Naive thymus-derived CD8-positive, alpha-beta T cell (primary cell): Measurements from ENCODE around the gene CSNK1D. TPM values are rescaled to one million over a fixed set of nuclear protein-coding genes. Genes with fewer than 3 reads are reported as not detected.

Source experiments
- ATAC-seq, 2 donors: fragments of 150-1000 bp; cut with Tn5 transposase in 1 of 2; sonication (Bioruptor Pico), chemical (Tn5 transposase) in 1 of 2; 1 replicate in 1 of 2; 2 replicates in 1 of 2; pipeline ENCODE4 v1.10.0; 2021; ENCODE audit warnings: mild to moderate bottlenecking in 2 of 2, moderate library complexity in 2 of 2
- POLR2A ChIA-PET: fragments of 350-600 bp; sonication (Branson Sonifier 250); formaldehyde crosslinking; loops from one replicate; lab custom pipeline; 2021; ENCODE audit warnings: antibody characterized with exemption; lab: Charles Lee
- DNase-seq, 10 donors: peaks; one replicate each; pipeline versions ENCODE4 v3.0.0 to v3.0.0-alpha.2; 2020 to 2022
- H3K27ac Mint-ChIP-seq, 10 donors: one replicate each; pipeline ENCODE4 v1.8.0; 2020 to 2022; ENCODE audit warnings: mild to moderate bottlenecking in 10 of 10, mixed read lengths in 10 of 10, moderate library complexity in 4 of 10, inconsistent platforms in 1 of 10
- H3K27me3 Mint-ChIP-seq, 5 donors: one replicate each; pipeline ENCODE4 v1.8.0; 2021 to 2022; ENCODE audit warnings: mixed read lengths in 5 of 5
- H3K36me3 Mint-ChIP-seq, 3 donors: one replicate each; pipeline ENCODE4 v1.8.0; 2020 to 2022; ENCODE audit warnings: mixed read lengths in 3 of 3, mild to moderate bottlenecking in 2 of 3, inconsistent platforms in 1 of 3
- H3K4me1 Mint-ChIP-seq, 4 donors: one replicate each; pipeline ENCODE4 v1.8.0; 2021 to 2022; ENCODE audit warnings: mixed read lengths in 4 of 4
- H3K4me3 Mint-ChIP-seq, 10 donors: one replicate each; pipeline ENCODE4 v1.8.0; 2020 to 2022; ENCODE audit warnings: mild to moderate bottlenecking in 10 of 10, mixed read lengths in 10 of 10, moderate library complexity in 6 of 10, inconsistent platforms in 1 of 10
- H3K9me3 Mint-ChIP-seq, 9 donors: one replicate each; pipeline ENCODE4 v1.8.0; 2020 to 2022; ENCODE audit warnings: mixed read lengths in 9 of 9, mild to moderate bottlenecking in 3 of 9, inconsistent platforms in 1 of 9, moderate library complexity in 1 of 9
- polyA plus RNA-seq, 3 donors: library from polyadenylated mRNA; unstranded; fragments of 300-500 nt; fragmentation: Illumina TruSeq; gene quantifications; one replicate each; pipeline ENCODE4 v1.2.3, GENCODE V29; 2021
- total RNA-seq, 8 experiments: library from RNA in 2 of 8; stranded (reverse) in 2 of 8; gene quantifications; one replicate each; pipeline ENCODE4 v1.2.3 and lab custom pipeline; 2021 to 2026

The CSNK1D gene
- total and polyA plus RNA-seq, 5 experiments from 2014 or later: 47.6 to 201 (median 72.1) TPM

DNA sequence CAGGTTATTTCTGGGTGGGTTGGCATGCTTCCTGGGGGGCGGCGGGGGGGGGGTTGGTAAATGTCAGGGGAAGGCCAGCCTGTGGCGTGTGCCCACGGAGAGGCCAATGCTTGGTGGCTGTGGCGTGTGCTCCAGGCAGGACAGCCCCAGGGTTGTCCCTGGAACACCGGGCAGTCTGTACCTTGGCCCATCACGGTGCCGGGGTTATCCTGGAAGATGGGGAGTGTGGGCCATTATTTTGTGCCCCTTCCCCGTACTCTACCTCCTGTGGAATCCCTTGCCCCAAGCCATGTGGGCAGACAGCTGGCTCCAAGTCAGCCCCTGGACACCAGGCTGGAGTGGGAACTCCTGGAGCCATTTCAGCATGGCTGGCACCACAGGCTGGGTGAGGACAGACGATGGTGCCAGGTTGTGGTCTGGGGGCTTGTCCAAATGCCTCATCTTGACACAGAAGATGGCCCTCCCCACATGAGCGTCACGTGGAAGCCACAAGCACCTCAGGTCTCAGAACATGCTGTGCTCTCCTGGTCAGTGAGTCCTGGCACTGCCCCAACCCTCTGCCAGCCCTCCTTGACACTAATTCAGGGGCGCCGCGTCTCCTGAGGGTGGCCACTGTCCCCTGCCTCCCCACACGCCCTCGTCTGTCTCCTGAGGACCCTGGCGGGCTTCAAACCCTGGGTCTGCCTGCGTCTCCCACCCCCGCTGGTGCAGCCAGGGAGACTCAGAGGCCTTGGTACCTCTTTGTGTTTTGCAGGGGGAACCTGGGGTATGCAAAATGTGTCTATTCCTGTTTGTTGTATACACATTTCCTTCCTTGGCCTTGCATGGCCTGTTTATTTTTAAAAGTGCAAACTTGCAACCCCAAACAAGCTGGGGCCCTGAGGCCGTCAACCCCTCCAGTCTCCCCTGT, 40.4 kb downstream of the CSNK1D start:
- no peak for DNase-seq
- Mint-ChIP-seq H3K4me1 (peaks cover 9 to 28% (median 20%) of the 10 kb centered on the region in 4 donors), H3K36me3 (no peaks in the 10 kb centered on the region), H3K27me3 (no peaks in the 10 kb centered on the region), H3K9me3 (no peaks in the 10 kb centered on the region), H3K4me3 (peak overlapping the region in 5 of 10 donors; percentile 4 to 60 (median 39)), H3K27ac (peak overlapping the region in 9 of 10 donors; percentile 26 to 84 (median 49))
- POLR2A ChIA-PET: interaction anchor here (1.1 kb wide), 1 partner anchor 32 kb away, joined by 4 read pairs; no protein-coding TSS in a partner anchor
- no peak for ATAC-seq

DNA sequence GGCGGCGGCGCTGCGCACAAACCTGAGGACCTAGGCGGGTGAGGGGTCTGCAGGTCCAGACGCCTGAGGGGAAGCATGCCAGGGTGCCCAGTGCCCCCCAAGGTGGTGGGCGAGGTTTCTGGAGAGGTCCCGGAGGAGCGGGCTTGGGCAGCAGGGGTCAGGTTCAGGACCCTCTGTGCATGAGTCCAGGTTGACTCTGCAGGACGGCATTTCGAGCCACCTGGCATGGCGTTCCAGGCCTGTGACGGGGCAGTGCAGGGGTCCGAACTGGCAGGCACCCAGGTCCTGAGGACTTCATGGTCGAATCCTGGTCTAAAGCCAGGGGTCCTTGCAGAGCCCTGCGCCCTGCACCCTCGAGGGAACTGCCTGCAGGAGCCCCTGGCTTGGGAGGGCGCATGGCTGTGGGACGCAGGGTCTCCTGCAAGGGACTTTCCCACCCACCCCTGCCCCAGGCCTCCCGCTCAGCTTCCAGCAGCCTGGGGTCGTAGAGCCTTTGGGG, 41.1 kb downstream of the CSNK1D start:
- POLR2A ChIA-PET: no interaction called here
- Mint-ChIP-seq H3K9me3 (no peaks in the 10 kb centered on the region), H3K4me1 (peaks cover 7 to 29% (median 18%) of the 10 kb centered on the region in 4 donors), H3K4me3 (peak overlapping the region in 1 of 10 donors; percentile 18), H3K36me3 (no peaks in the 10 kb centered on the region), H3K27me3 (no peaks in the 10 kb centered on the region), H3K27ac (peak overlapping the region in 3 of 10 donors; percentile 14 to 48 (median 36))
- DNase-seq (no peak), ATAC-seq (no peak)

DNA sequence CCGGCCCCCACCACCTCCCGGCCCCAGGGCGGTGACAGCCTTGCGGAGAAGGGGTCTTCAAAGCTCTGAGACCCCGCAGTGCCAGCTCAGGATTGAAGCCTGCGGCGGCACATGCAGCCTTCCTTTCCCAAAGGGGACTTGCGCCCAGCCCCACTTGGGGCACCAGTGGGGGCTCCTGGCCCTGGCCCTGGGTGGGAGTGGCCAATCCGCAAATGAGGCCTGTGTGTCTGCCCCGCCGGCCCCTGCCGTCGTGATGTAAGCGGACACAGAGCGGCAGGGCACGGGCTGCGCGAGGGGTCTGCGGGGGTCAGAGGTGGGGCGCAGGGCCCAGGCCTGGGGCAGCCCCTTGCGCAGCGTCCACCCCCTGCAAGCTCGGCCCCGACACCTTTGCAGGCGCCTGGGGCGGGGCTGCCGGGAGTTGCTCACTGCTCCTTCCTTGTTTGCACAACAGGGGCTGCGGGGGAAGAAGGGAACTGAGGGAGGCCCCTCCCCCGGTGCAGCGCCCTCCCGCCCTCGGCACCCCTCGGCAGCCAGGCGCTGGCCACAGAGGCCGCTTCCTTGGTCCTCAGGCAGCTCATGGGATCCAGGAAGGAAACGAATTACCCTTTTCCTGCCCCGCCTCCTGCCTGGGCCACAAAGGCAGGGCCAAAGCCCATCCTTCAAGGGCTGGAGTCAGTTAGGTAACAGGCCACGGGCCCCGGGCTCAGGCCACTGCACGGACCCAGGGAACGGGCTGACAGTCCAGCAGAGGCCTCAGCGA, 41.8 kb downstream of the CSNK1D start:
- POLR2A ChIA-PET: interaction anchor here (0.9 to 1.6 kb wide), 4 partner anchors 19 to 125 kb away, joined by 3 read pairs; no protein-coding TSS in a partner anchor
- peak overlapping the region in 2 of 10 donors; percentile 14 to 34 for H3K27ac Mint-ChIP-seq
- H3K9me3 Mint-ChIP-seq: no peaks in the 10 kb centered on the region
- H3K4me1 Mint-ChIP-seq: peaks cover 7 to 28% (median 18%) of the 10 kb centered on the region in 4 donors
- no peaks in the 10 kb centered on the region for H3K36me3 Mint-ChIP-seq
- peak overlapping the region in 3 of 10 donors; percentile 7 to 27 (median 22) for H3K4me3 Mint-ChIP-seq
- H3K27me3 Mint-ChIP-seq: no peaks in the 10 kb centered on the region
- ATAC-seq: no peak
- peak in 1 of 10 donors; percentile 23 for DNase-seq

DNA sequence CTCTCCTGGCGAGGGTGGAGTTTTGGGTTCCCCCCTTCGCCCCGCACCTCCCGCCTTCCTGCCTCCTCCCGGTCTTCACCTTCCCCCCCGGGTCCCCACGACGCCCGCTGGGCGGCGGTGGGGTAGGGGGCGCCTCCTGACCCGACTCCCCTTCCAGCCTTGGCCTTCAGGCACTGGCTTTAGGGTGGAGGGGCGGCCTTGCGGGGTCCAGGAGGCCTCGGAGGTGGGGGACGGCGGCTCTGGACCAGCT, 42.3 kb downstream of the CSNK1D start:
- peak; percentile 13 to 17 for ATAC-seq
- Mint-ChIP-seq H3K36me3 (no peaks in the 10 kb centered on the region), H3K4me1 (peaks cover 7 to 24% (median 15%) of the 10 kb centered on the region in 4 donors), H3K27ac (no peak overlapping the region), H3K27me3 (no peaks in the 10 kb centered on the region), H3K4me3 (peak overlapping the region in 1 of 10 donors; percentile 22), H3K9me3 (no peaks in the 10 kb centered on the region)
- POLR2A ChIA-PET: interaction anchor here (0.9 to 1.6 kb wide), 4 partner anchors 19 to 125 kb away, joined by 3 read pairs; no protein-coding TSS in a partner anchor
- DNase-seq: peak in 1 of 10 donors; percentile 27

DNA sequence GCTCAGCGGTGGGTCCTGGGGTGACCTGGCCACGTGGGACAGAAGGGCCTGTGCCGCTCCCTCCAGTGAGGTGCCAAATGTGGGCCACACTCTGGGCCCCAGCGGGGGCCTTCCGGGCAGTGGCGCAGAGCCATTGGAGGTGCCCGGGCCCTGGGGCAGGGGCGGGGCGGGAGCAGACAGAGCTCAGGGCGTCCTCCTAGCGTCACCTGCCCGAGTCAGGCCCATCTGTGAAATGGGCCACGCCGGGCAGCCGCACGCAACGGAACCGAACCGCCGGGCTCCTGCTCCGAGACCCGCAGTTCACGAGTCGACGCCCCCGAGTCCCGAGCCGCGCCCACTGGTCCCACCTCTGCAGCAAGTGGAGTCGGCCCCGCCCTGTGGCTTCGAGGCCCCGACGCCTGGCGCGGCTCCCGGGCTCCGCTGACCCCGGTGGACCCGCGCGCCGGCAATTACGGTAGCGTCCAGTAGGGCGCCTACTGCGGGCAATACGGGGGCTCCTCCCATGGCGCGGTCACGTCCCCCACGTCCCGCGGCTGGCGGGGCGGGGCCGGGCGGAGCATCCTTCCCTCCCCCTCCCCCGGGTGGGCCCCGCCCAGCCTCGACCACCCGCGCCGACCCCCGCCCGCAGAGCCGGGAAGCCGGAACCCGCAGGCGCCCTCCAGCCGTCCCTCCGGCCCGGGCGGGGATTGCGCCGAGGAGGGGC, 42.7 kb downstream of the CSNK1D start:
- peak overlapping the region in 1 of 10 donors; percentile 41 for H3K27ac Mint-ChIP-seq
- DNase-seq (peak in 5 of 10 donors; percentile 46 to 78 (median 51)), ATAC-seq (peak; percentile 29 to 36)
- no peaks in the 10 kb centered on the region for H3K27me3 Mint-ChIP-seq
- no peaks in the 10 kb centered on the region for H3K9me3 Mint-ChIP-seq
- POLR2A ChIA-PET: interaction anchor here (0.6 to 2.6 kb wide), 9 partner anchors 11 to 124 kb away, joined by 3 to 21 read pairs (median 3); partner anchors contain the start of genes CCDC57 and CD7
- no peaks in the 10 kb centered on the region for H3K36me3 Mint-ChIP-seq
- H3K4me1 Mint-ChIP-seq: peaks cover 6 to 19% (median 11%) of the 10 kb centered on the region in 4 donors
- peak overlapping the region in 6 of 10 donors; percentile 65 to 86 (median 79) for H3K4me3 Mint-ChIP-seq

DNA sequence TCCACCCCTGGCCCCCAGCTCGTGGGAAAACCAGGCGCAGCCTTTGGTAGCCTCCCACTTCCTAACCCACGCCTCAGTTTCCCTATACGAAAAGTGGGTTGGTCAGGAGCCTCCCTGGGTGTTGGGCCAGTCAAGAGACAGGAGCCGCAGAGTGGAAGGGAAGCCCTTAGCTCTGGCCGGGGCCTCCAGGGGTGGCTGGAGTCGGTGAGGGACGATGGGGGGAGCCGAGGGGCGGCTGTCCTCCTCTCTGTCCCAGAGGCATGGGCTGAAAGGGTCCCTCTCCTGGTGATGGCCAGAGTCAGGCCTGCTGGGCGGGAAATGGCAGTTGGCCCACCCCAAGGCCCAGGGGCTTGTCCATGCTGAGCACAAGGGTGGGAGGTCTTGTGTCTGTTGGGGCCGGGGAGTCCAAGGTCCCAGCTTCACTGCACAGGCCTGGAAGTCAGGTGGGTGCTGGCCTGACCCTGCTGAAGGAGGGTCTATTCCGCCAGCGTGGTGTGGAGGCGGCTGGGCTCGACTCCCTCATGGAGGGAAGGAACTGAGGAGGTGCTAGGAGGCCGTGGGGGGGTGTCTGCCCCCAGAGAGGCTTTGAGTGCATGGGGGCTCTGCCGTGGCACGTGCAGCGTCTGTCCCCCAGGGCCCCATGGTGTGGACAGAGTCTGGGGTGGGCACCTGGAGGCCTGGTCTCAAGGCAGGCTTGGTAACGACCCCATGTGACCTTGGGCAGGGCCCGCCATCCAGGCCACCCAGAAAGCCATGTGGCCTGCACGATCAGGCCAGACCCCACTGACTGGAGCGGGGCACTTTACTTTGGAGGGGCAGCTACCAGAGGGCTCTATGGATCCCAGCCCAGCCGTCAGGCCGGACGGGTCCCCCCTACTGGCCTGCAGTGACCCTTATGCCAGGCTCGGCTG, 43.5 kb downstream of the CSNK1D start:
- Mint-ChIP-seq H3K27me3 (no peaks in the 10 kb centered on the region), H3K36me3 (no peaks in the 10 kb centered on the region), H3K27ac (peak overlapping the region; percentile 41 to 88 (median 66)), H3K4me1 (peaks cover 6 to 18% (median 10%) of the 10 kb centered on the region in 4 donors), H3K4me3 (peak overlapping the region; percentile 65 to 87 (median 82)), H3K9me3 (no peaks in the 10 kb centered on the region)
- POLR2A ChIA-PET: interaction anchor here (0.6 to 2.6 kb wide), 13 partner anchors 8 to 303 kb away, joined by 3 to 21 read pairs (median 5); partner anchors contain the start of genes CCDC57, CD7, CSNK1D and HEXD
- ATAC-seq: no peak
- DNase-seq: peak in 1 of 10 donors; percentile 28

DNA sequence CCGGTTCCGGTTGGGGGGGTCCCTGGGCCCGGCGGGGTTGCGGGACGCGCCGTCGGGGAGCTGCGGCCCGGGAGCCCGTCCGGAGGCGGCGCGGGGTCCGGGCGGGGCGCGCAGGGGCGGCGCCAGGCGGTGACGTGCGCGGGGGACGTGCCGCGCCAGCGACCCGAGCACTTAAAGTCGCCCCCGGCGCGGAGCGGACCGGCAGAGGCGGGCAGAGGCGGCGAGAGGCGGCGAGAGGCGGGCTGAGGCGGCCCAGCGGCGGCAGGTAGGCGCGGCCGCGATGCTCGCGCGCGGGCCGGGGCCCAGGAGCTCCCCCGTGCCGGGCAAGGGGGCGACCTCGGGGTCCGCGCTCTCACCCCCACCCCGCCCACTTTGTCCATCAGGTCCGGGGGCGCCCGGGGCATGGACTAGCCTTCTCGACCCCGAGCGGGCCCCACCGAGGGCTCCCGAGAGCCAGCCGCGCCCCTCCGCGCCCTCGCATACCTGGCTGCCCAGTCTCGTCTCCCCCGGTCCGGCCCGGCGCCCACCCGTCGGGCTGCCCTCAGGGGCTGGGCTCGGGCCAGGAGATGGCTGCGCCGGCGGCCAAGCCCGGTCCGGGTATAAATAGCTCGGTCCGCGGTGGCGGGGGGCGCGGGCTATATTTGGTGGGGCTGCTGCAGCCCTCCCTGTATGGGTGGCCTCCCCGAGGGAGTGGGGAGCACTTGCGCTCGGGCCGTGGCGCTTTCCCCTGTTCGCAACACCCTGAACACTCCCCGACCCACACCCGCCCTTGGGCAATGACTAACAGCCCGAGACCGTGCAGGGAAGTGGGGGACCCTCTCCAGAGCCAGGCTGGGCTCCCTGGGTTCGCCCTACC, 44.4 kb downstream of the CSNK1D start, which contains the start of gene SLC16A3:
TSS of gene SLC16A3 (plus strand) at position 201 of the 856 bp plus-strand sequence. CDS start 6,967 bp downstream, outside the sequence.
- no peaks in the 10 kb centered on the region for H3K36me3 Mint-ChIP-seq
- peak within 1 kb of the TSS; percentile 78 to 91 (median 85) for H3K4me3 Mint-ChIP-seq
- H3K4me1 Mint-ChIP-seq: peaks cover 6 to 18% (median 10%) of the 10 kb centered on the region in 4 donors
- DNase-seq: peak in 8 of 10 donors; percentile 44 to 75 (median 56)
- ATAC-seq: peak; percentile 64 to 66
- POLR2A ChIA-PET: interaction anchor here (0.9 to 2.6 kb wide), 15 partner anchors 9 to 302 kb away, joined by 3 to 21 read pairs (median 6); partner anchors contain the start of genes CCDC57, CD7, CSNK1D and HEXD
- no peaks in the 10 kb centered on the region for H3K27me3 Mint-ChIP-seq
- peak within 1 kb of the TSS; percentile 48 to 93 (median 80) for H3K27ac Mint-ChIP-seq
- no peaks in the 10 kb centered on the region for H3K9me3 Mint-ChIP-seq

DNA sequence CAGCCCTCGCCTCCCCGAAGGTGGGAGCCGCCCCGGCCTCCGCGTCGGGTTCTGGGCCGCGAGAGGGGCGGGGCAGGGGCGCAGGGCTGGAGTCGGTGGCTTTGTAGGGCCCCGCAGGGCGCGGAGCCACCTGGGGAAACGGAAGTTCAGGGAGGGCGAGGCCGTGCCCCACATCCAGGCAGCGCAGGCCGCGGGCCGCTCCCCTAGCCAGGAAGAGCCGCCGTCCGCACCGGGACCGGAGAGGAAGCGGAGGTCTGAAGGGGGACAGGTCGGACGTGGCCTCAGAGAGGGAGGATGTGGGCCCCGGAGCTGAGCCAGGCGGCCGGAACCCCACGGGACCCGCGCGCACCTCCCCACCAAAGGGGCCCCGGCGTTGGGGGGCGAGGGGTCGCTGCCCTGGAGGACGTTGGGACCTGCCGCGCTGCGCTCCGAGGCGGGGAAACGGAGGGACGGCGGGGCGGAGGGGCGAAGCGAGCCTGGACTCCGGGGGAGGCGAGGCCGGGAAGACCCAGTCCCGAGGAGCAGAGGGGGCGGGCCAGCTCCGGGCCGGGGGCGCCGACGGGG, 45.1 kb downstream of the CSNK1D start:
- H3K4me1 Mint-ChIP-seq: peaks cover 3 to 15% (median 9%) of the 10 kb centered on the region in 4 donors
- no peaks in the 10 kb centered on the region for H3K27me3 Mint-ChIP-seq
- peak overlapping the region; percentile 72 to 91 (median 81) for H3K4me3 Mint-ChIP-seq
- H3K9me3 Mint-ChIP-seq: no peaks in the 10 kb centered on the region
- DNase-seq: peak in 6 of 10 donors; percentile 50 to 75 (median 60)
- POLR2A ChIA-PET: interaction anchor here (0.9 to 2.6 kb wide), 12 partner anchors 10 to 291 kb away, joined by 3 to 21 read pairs (median 7); partner anchors contain the start of genes CCDC57, CD7, CSNK1D and HEXD
- peak; percentile 53 to 68 for ATAC-seq
- H3K36me3 Mint-ChIP-seq: no peaks in the 10 kb centered on the region
- H3K27ac Mint-ChIP-seq: peak overlapping the region in 9 of 10 donors; percentile 48 to 93 (median 77)

DNA sequence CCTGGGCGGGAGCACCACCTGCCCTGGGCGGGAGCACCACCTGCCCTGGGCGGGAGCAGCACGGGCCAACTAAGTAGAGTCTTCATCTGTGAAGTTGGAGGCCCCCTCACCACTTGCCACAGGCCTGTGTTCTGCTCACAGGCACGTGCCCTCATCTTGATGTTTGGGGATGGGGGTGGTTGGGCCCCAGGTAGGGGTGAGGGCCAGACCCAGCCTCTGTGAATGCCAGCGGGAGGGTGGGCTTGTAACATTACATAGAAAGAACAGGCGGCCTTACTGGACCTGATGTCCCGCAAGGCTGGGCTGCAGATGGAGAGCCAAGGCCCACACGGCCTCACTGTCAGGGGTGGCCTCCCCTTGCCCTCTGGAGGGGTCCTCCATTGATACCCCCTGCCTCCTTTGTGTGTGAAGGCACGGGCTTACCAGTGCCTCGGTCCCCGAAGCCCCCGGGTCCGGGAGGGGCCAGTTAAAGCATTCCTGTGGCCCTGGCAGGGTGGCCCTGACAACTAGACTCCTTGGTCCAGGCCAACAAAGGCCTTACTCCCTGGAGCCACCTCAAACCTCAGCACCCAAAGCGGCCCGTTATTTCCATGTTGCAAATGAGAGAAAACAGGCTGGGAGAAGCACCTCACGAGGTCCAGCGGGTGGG, 45.7 kb downstream of the CSNK1D start:
- H3K27me3 Mint-ChIP-seq: no peaks in the 10 kb centered on the region
- no peaks in the 10 kb centered on the region for H3K36me3 Mint-ChIP-seq
- no peaks in the 10 kb centered on the region for H3K9me3 Mint-ChIP-seq
- peak overlapping the region; percentile 72 to 91 (median 81) for H3K4me3 Mint-ChIP-seq
- peak in 1 of 10 donors; percentile 47 for DNase-seq
- H3K27ac Mint-ChIP-seq: peak overlapping the region; percentile 25 to 93 (median 74)
- POLR2A ChIA-PET: interaction anchor here (0.9 to 2.6 kb wide), 4 partner anchors 15 to 89 kb away, joined by 4 to 21 read pairs (median 10); partner anchors contain the start of genes CCDC57 and CD7
- no peak for ATAC-seq
- peaks cover 2 to 15% (median 8%) of the 10 kb centered on the region in 4 donors for H3K4me1 Mint-ChIP-seq
